ENCODE data around the gene ECPAS. TPM values are rescaled to one million over a fixed set of nuclear protein-coding genes. Genes with fewer than 3 reads are reported as not detected.
A peak's percentile ranks its signal among the peaks of the same experiment; 100 is the strongest.

The ECPAS gene
- total and polyA plus RNA-seq, 2 donors (not counting 1 experiment from before 2014, with no cell fraction given), result 12.9 to 69.5 TPM

GRCh38 chr9:111484572-111484894 is 350 bp upstream of the ECPAS start:
- Histone ChIP-seq H3K36me3 (replicated peaks in 1 of 2; ENCODE audit: control extremely low read depth in 1 of 2, control insufficient read depth in 1 of 2, extremely low read depth in 1 of 2, insufficient read depth in 2 of 2, low read length in 1 of 2) (no peaks in the 10 kb centered on the region), H4K20me1 (ENCODE audit: control insufficient read depth, insufficient read depth, low read length, poor library complexity, severe bottlenecking) (no peaks in the 10 kb centered on the region), H3K79me2 (ENCODE audit: control insufficient read depth, insufficient read depth, low read length) (peaks cover 41% of the 10 kb centered on the region), H3K27me3 (replicated peaks in 1 of 4; ENCODE audit: control extremely low read depth in 1 of 4, control insufficient read depth in 3 of 4, insufficient read depth in 4 of 4, low read length in 3 of 4) (peaks cover 0 to 2% (median 0%) of the 10 kb centered on the region in 4 experiments), H3K9me3 (ENCODE audit: control extremely low read depth in 1 of 3, control insufficient read depth in 2 of 3, insufficient read depth in 1 of 3, low read length in 2 of 3) (no peaks in the 10 kb centered on the region), H3K4me1 (ENCODE audit: control insufficient read depth in 2 of 2, insufficient read depth in 2 of 2, low read length in 2 of 2) (peaks cover 7 to 9% of the 10 kb centered on the region in 2 donors), H3K9ac (ENCODE audit: low read length) (peak overlapping the region; percentile 82), H3K4me2 (replicated peaks; ENCODE audit: low read depth, low read length, poor library complexity, severe bottlenecking) (peak overlapping the region; percentile 95), H2AFZ (ENCODE audit: insufficient read depth, low read depth, low read length, poor library complexity, severe bottlenecking) (peak overlapping the region; percentile 89), H3K27ac (ENCODE audit: low read length in 2 of 2) (peak overlapping the region; percentile 73 to 84), H3K4me3 (ENCODE audit: control extremely low read depth in 1 of 5, extremely low read depth in 1 of 5, insufficient read depth in 1 of 5, low read depth in 2 of 5, low read length in 4 of 5) (peak overlapping the region; percentile 63 to 86 (median 70))
- ChIA-PET CTCF (no interaction called here), POLR2A (no interaction called here)
- DNase-seq, result no peak
- Mint-ChIP-seq H3K4me3 (peak overlapping the region; percentile 78), H3K27me3 (peaks cover 7% of the 10 kb centered on the region), H3K9me3 (ENCODE audit: insufficient read depth) (no peaks in the 10 kb centered on the region), H3K4me1 (peaks cover 26% of the 10 kb centered on the region), H3K27ac (peak overlapping the region; percentile 70)
- 0% methylated on average over 3 of the region's 4 CpGs for WGBS (ENCODE audit: insufficient coverage)
- TF ChIP-seq, protein P1, sequence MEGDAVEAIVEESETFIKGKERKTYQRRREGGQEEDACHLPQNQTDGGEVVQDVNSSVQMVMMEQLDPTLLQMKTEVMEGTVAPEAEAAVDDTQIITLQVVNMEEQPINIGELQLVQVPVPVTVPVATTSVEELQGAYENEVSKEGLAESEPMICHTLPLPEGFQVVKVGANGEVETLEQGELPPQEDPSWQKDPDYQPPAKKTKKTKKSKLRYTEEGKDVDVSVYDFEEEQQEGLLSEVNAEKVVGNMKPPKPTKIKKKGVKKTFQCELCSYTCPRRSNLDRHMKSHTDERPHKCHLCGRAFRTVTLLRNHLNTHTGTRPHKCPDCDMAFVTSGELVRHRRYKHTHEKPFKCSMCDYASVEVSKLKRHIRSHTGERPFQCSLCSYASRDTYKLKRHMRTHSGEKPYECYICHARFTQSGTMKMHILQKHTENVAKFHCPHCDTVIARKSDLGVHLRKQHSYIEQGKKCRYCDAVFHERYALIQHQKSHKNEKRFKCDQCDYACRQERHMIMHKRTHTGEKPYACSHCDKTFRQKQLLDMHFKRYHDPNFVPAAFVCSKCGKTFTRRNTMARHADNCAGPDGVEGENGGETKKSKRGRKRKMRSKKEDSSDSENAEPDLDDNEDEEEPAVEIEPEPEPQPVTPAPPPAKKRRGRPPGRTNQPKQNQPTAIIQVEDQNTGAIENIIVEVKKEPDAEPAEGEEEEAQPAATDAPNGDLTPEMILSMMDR (IDR thresholded peaks at IDR 0.05), result no peak
- no peak for TF ChIP-seq EZH2 (IDR thresholded peaks at IDR 0.05; ENCODE audit: borderline replicate concordance, insufficient read depth, low read depth, low read length, poor library complexity, severe bottlenecking)
- intact Hi-C loops (cut with micrococcal nuclease), result loop anchor here (1.0 to 5.0 kb wide), 4 partner anchors 178 to 1793 kb away; partner anchors contain the start of genes CDC26, PRPF4, TXN and UGCG
- no peak for ATAC-seq (ENCODE audit: low read depth)

DNA sequence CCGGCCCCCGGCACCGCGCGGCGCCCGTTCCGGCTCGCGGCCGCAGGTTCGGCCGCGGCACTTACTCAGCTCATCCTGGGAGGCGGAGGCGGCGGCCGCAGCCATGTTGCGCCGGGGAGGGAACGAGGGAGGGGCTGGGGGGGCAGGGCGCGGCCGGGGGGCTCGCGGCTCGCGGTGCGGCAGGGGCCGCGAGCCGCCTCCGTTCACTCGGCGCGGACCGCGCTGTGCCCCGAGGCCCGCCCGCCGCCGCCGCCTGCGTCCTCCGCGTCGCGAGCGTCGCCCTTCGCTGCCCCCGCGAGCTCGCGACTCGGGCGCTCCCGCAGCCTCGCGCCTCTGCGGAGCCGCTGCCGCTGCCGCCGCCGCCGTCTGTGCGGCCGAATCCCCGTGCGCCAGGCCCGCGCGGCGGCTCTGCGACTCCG is 735 bp downstream of the ECPAS start:
- Histone ChIP-seq H3K79me2 (ENCODE audit: control insufficient read depth, insufficient read depth, low read length) (peaks cover 50% of the 10 kb centered on the region), H3K4me3 (ENCODE audit: control extremely low read depth in 1 of 5, extremely low read depth in 1 of 5, insufficient read depth in 1 of 5, low read depth in 2 of 5, low read length in 4 of 5) (peak overlapping the region in 3 of 5 experiments; percentile 84 to 92 (median 86)), H3K4me1 (ENCODE audit: control insufficient read depth in 2 of 2, insufficient read depth in 2 of 2, low read length in 2 of 2) (peaks cover 7 to 9% of the 10 kb centered on the region in 2 donors), H3K9ac (ENCODE audit: low read length) (peak overlapping the region; percentile 82), H3K4me2 (replicated peaks; ENCODE audit: low read depth, low read length, poor library complexity, severe bottlenecking) (peak overlapping the region; percentile 95), H3K9me3 (ENCODE audit: control extremely low read depth in 1 of 3, control insufficient read depth in 2 of 3, insufficient read depth in 1 of 3, low read length in 2 of 3) (no peaks in the 10 kb centered on the region), H4K20me1 (ENCODE audit: control insufficient read depth, insufficient read depth, low read length, poor library complexity, severe bottlenecking) (peaks cover 9% of the 10 kb centered on the region), H2AFZ (ENCODE audit: insufficient read depth, low read depth, low read length, poor library complexity, severe bottlenecking) (peak overlapping the region; percentile 89), H3K27me3 (replicated peaks in 1 of 4; ENCODE audit: control extremely low read depth in 1 of 4, control insufficient read depth in 3 of 4, insufficient read depth in 4 of 4, low read length in 3 of 4) (peaks cover 0 to 2% (median 0%) of the 10 kb centered on the region in 4 experiments), H3K27ac (ENCODE audit: low read length in 2 of 2) (no peak overlapping the region), H3K36me3 (replicated peaks in 1 of 2; ENCODE audit: control extremely low read depth in 1 of 2, control insufficient read depth in 1 of 2, extremely low read depth in 1 of 2, insufficient read depth in 2 of 2, low read length in 1 of 2) (no peaks in the 10 kb centered on the region)
- DNase-seq (no peak), ATAC-seq (ENCODE audit: low read depth) (peak; percentile 40)
- Mint-ChIP-seq H3K27me3 (peaks cover 7% of the 10 kb centered on the region), H3K9me3 (ENCODE audit: insufficient read depth) (no peaks in the 10 kb centered on the region), H3K27ac (peak overlapping the region; percentile 59), H3K4me1 (peaks cover 31% of the 10 kb centered on the region), H3K4me3 (peak overlapping the region; percentile 44)
- POLR2A ChIA-PET, result interaction anchor here (0.7 kb wide), 1 partner anchor 896 kb away, joined by 3 read pairs; the partner anchor contains the start of gene HSDL2
- under 1% methylated on average over 66 of the region's 78 CpGs for WGBS (ENCODE audit: insufficient coverage)
- TF ChIP-seq, protein P1 (IDR thresholded peaks at IDR 0.05), result no peak
- no peak for TF ChIP-seq EZH2 (IDR thresholded peaks at IDR 0.05; ENCODE audit: borderline replicate concordance, insufficient read depth, low read depth, low read length, poor library complexity, severe bottlenecking)
- CTCF ChIA-PET, result interaction anchor here (1.3 kb wide), 1 partner anchor 16 kb away, joined by 3 read pairs; no protein-coding TSS in a partner anchor
- intact Hi-C loops (cut with micrococcal nuclease), result loop anchor here (5.0 kb wide), 3 partner anchors 414 to 1794 kb away; partner anchors contain the start of genes CDC26, PRPF4, TXN and UGCG

Data from B cell (primary cell).